HTERT RPE-1 (cell line): ENCODE results near the gene TMEM167A.

Experiments used
- in situ Hi-C: fragments of 300-500 bp; cut with MboI; formaldehyde crosslinking; loops from 4 replicates; pipeline ENCODE4 v1.14.3; 2020; ENCODE audit warnings: low sequenced_read_pairs

TMEM167A gene

GRCh38 chr5:83076742-83077661 is at the start of gene TMEM167A, which contains the start of gene XRCC4:
Gene TMEM167A, minus strand, starts transcription at chr5:83077394. Its CDS starts 71 bp downstream, at chr5:83077323.
Gene XRCC4, plus strand, starts transcription at chr5:83077547. Its CDS starts 27,373 bp downstream, at chr5:83104920.
- in situ Hi-C loops, result no loop called here

GRCh38 chr5:83126501-83126900 is 49.3 kb upstream of the TMEM167A start:
- in situ Hi-C loops, result no loop called here

- in situ Hi-C loops, result no loop called here
Measured at GRCh38 chr5:83125560-83125959, 48.4 kb upstream of the TMEM167A start.

- in situ Hi-C loops, result no loop called here
Measured at GRCh38 chr5:83124593-83124992, 47.4 kb upstream of the TMEM167A start.

GRCh38 chr5:83118976-83119375 is 41.8 kb upstream of the TMEM167A start:
- in situ Hi-C loops, result no loop called here

- in situ Hi-C loops, result no loop called here
Measured at GRCh38 chr5:83118471-83118870, 41.3 kb upstream of the TMEM167A start.

GRCh38 chr5:83115816-83116215 is 38.6 kb upstream of the TMEM167A start:
- in situ Hi-C loops, result no loop called here

GRCh38 chr5:83109380-83109779 is 32.2 kb upstream of the TMEM167A start:
- in situ Hi-C loops, result no loop called here

GRCh38 chr5:83107692-83108420 is 30.7 kb upstream of the TMEM167A start:
- in situ Hi-C loops, result no loop called here

- in situ Hi-C loops, result no loop called here
Measured at GRCh38 chr5:83104021-83104420, 26.8 kb upstream of the TMEM167A start.

GRCh38 chr5:83102364-83102980 is 25.3 kb upstream of the TMEM167A start:
- in situ Hi-C loops, result no loop called here

- in situ Hi-C loops, result no loop called here
Measured at GRCh38 chr5:83101514-83101913, 24.3 kb upstream of the TMEM167A start.

- in situ Hi-C loops, result no loop called here
Measured at GRCh38 chr5:83099445-83099844, 22.3 kb upstream of the TMEM167A start.

GRCh38 chr5:83099001-83099400 is 21.8 kb upstream of the TMEM167A start:
- in situ Hi-C loops, result no loop called here

GRCh38 chr5:83097689-83098231 is 20.6 kb upstream of the TMEM167A start:
- in situ Hi-C loops, result no loop called here

GRCh38 chr5:83096660-83097339 is 19.6 kb upstream of the TMEM167A start:
- in situ Hi-C loops, result no loop called here

GRCh38 chr5:83095957-83096539 is 18.9 kb upstream of the TMEM167A start:
- in situ Hi-C loops, result no loop called here

- in situ Hi-C loops, result no loop called here
Measured at GRCh38 chr5:83095163-83095956, 18.2 kb upstream of the TMEM167A start.

GRCh38 chr5:83093692-83094091 is 16.5 kb upstream of the TMEM167A start:
- in situ Hi-C loops, result no loop called here
